Skeletal muscle cell (primary cell): ENCODE data around the gene TEN1.
A peak's percentile ranks its signal among the peaks of the same experiment; 100 is the strongest.

ENCODE experiments used
- DNase-seq: peaks from one replicate; pipeline ENCODE4 v3.0.0-alpha.2; 2010; ENCODE audit warnings: low read depth
- H3K4me3 ChIP-seq: 2 replicates; pipeline ENCODE4 v1.5.1; 2011; ENCODE audit warnings: low read depth, mild to moderate bottlenecking, control low read depth, low read length, moderate library complexity

Gene TEN1

GRCh38 chr17:76003915-76004314, 24.9 kb downstream of the TEN1 start:
- H3K4me3 ChIP-seq, result no peak overlapping the region
- no peak for DNase-seq

DNA sequence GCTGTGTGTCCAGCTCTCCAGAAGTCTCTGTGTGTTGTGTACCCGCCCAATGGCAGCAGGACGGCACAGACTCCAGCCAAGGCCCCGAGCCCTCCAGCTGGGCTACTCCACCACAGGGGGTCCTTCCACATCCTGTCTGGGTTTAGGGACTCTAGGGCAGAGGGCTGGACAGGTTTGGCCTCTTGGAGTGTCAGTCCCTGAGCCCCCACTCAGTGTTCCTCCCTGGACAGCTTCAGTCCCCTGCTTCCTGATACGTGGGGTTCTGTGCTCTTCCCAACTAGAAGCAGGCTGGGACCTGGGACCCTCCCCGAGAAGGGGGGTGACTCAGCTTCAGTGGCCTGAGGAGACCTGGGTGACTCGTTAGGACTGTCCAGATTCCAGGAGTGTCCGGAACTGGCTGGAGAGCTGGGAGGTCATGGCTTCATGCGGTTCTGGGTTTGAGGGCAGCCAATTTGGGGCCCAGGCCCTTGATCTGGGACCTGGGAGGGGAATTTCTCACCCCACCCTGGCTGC, 25.8 kb downstream of the TEN1 start:
- DNase-seq, result no peak
- no peak overlapping the region for H3K4me3 ChIP-seq

DNA sequence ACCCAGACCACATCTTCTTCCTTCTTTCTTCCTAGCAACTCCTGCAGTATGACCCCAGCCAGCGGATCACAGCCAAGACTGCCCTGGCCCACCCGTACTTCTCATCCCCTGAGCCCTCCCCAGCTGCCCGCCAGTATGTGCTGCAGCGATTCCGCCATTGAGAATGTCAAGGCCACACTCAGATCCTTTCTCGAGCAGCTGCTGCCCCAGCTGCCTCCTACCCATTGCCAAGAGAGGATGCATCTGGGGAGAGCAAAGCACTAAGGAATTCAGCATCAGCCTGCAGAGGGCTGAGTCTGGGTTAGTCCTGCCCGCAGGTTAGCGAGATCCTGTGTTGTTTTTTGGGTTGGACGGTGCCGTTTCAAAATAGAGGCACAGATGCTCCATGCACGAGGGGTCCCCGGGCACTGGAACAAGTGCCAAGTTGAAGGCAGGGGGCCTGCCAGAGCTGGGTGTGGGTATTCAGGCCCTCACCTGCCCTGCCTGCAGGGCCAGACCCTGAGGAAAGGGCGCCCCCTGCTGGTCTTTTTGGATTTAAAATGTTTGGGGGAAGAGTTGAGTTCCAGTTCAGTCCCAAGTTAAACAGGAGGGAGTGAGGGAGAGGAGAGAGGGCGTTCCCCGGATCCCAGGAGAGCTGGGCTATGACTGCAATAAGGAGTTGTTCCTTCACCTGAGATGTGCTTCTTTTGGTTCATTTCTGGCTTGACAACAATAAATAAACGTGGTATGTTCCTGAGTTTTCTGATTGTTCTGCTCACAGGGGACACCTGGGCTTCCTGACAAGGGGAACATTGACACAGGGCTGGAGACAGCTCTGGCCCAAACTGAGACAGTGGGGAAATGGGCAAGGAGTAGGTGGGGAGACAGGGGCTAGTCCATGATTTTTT, 26.5 kb downstream of the TEN1 start:
- H3K4me3 ChIP-seq, result no peak overlapping the region
- DNase-seq, result peak; percentile 51

GRCh38 chr17:76007131-76007849, 28.2 kb downstream of the TEN1 start:
- DNase-seq, result no peak
- H3K4me3 ChIP-seq, result no peak overlapping the region

DNA sequence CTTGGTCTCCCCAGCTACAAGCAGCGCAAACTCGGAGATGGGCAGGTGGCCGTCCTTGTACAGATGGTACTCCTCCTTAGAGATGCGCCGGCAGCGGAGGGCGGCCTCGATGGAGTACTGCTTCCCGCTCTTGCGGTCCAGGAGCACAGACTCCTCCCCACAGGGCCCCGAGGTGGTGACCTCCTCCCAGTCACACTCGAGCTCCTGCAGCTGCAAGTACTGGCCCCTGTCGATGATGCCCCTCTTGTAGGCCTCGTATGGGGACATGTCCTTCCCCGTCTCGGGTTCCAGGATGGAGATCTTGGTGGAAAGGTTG, 28.8 kb downstream of the TEN1 start:
- no peak overlapping the region for H3K4me3 ChIP-seq
- no peak for DNase-seq

DNA sequence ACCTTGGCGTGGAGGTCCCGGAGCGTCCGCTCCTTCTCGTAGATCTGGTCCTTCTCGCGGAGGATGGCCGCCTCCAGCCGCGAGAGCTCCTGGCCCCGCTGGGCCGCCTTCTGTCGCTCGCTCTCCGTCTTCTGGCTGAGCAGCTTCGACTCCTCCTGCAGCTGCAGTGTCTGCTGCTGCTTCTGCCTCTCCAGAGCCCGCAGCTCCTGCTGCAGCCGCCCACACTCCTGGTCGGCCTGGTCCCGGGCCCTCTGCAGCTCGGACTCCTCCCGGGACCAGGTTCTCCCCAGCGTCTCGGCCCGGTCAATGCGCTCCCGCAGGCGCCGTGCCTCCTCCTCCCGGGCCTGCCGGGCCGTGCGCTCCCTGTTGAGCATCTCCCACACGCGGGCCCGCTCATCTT, 29.2 kb downstream of the TEN1 start:
- no peak for DNase-seq
- no peak overlapping the region for H3K4me3 ChIP-seq

GRCh38 chr17:76008630-76009425, 29.8 kb downstream of the TEN1 start:
- no peak for DNase-seq
- H3K4me3 ChIP-seq, result no peak overlapping the region

DNA sequence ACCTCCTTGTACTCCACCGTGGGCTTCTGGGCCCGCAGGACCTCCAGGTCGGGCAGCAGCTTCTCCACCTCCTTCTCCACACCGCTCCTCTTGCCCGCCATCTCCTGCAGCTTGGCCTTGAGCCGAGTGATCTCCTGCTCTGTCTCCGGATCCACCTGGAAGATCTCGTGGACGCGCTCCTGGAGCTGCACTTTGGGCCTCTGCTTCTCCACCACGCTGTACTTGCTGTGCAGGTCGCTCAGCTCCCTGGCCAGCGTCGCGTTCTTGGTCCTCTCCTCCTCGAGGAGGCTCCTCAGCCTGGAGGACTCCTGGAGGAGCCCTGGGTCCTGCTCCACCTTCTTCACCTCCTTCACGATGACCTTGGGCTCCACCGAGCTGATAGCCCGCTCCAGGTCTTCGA, 30.4 kb downstream of the TEN1 start:
- no peak overlapping the region for H3K4me3 ChIP-seq

DNA sequence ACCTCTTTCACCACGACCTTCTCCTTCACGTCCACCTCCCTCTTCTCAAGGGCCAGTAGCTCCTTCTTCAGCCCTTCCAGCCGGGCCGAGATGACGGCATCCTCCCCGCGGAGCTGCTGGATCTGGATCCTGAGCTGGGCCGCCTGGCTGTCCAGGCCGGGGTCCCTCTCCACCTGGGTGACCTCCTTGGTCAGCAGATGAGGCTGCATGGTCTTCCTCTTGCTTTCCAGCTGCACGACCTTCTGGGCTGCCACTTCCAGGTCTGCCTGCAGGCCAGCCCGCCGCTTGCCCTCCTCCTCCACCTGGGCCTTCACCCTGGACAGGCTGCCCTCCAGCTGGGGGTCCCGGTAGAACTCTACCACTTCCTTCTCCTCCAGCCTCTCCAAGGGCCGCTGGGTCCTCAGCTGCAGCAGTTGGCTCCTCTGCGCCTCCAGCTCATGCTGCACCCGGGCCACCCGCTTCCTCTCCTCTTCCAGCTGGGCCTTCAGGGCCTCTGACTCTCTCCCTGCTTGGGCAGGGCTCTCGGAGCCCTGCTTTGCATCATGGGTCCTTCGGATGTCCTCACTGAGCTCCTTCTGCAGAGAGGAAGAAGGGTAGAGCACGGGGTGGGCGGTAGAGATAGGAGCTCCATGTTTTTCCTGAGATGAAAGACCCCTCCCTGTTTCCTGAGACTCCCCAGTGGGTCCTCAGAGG, 31.1 kb downstream of the TEN1 start:
- no peak overlapping the region for H3K4me3 ChIP-seq
- no peak for DNase-seq

More for the DNA sequence above, 30.4 kb downstream of the TEN1 start:
- DNase-seq, result no peak

DNA sequence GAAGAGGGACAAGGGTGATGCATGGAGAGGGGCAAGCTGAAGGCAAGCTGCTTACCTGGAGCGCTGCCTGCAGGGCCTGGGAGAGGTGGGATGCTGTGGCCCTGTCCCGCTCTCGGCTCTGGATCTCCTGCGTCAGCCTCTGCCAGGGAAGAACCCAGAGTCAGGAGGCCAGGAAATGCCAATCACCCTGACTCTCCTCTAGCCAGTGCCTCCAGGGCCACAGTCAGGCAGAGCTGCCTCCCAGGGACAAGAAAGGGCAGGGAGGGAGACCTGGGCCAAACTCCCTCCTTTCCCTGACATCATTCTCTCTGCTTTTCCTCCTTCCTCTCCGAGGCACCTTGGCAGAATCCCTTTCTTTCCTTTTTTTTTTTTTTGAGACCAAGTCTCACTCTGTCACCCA, 32.9 kb downstream of the TEN1 start:
- no peak for DNase-seq
- no peak overlapping the region for H3K4me3 ChIP-seq

GRCh38 chr17:76013377-76013932, 34.4 kb downstream of the TEN1 start:
- no peak overlapping the region for H3K4me3 ChIP-seq
- no peak for DNase-seq

- no peak for DNase-seq
- H3K4me3 ChIP-seq, result no peak overlapping the region
Observed at GRCh38 chr17:76014100-76014924, 35.3 kb downstream of the TEN1 start.

GRCh38 chr17:76014925-76015261, 35.9 kb downstream of the TEN1 start:
- no peak overlapping the region for H3K4me3 ChIP-seq

DNA sequence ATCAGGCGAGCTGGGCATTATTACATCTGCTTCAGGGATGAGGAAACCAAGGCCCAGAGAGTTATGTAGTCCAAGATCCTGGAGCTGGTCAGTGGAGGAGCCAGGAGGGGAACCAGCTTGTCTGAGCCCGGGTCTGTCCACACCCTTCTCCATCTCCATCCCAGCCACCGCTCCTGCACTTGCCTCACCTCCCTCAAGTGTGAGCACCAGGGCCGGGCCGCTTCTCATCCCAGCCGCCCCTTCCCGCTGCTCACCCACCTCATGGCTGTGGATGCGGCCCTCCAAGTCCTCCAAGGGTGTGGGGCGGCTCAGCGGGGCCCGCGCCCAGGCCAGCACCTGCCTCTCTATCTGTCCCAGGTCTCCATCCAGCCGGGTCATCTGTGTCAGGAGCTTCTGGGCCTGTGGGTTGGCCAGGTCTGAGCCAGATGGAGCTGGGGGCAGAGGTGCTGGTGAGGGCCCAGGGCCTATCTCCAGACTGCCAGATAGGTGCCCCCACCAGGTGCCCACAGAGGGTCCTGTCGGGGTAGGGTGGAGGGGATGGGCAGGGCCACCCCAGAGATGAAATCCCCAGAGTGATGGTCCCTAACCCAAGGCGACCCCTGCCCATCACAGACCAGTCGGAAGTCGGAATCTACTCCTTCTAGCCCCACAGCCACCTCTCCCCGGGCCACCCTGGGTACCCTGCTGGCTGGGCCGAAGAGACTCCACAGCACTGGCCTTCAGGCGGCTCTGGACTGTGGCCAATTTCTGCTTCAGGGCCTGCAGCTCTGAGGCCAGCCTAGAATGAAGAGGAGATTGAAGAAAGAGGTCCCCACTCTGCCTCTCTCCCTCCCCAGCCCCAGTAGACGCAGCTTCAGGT, 38.7 kb downstream of the TEN1 start:
- no peak for DNase-seq

More at GRCh38 chr17:76014925-76015261, 35.9 kb downstream of the TEN1 start:
- DNase-seq, result no peak

GRCh38 chr17:76018340-76018680, 39.3 kb downstream of the TEN1 start:
- DNase-seq, result no peak
- H3K4me3 ChIP-seq, result no peak overlapping the region

More for the DNA sequence above, 38.7 kb downstream of the TEN1 start:
- no peak overlapping the region for H3K4me3 ChIP-seq

DNA sequence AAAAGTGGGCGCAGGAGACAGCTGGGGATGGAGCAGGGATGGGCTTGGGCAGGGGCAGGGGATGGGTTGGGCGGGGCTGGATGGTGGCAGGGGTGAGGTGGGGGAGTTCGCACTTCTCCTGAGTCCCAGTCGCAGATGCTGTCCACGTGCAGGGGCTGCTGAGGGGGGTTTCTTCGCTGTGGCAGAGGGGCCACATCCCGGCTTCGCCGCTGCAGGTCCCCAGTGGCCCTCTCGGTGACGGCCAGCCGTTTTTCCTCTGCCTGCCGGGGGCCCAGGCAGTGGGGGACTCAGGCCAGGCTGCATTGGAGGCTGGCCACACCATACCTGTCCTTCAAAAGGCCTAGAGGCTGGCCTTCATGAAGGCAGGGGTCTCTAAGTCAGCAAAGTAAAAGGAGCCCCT, 39.8 kb downstream of the TEN1 start:
- H3K4me3 ChIP-seq, result no peak overlapping the region
- DNase-seq, result no peak

GRCh38 chr17:76019833-76020467, 40.9 kb downstream of the TEN1 start:
- DNase-seq, result no peak
- no peak overlapping the region for H3K4me3 ChIP-seq
